A673 (cell line): ENCODE results near the gene SLC17A8. TPM values are rescaled to one million over a fixed set of nuclear protein-coding genes. Genes with fewer than 3 reads are reported as not detected.

Experiments
- BruUV-seq: library from RNA; stranded (reverse); fragments of 400-500 nt; replicated peaks from 2 replicates; lab custom pipeline; 2021; lab: Mats Ljungman, UMichigan
- CTCF ChIA-PET: fragments of 300-600 bp; sonication (Branson Sonifier 250); formaldehyde crosslinking; loops from one replicate; lab custom pipeline; 2022; ENCODE audit warnings: antibody characterized with exemption; lab: Charles Lee
- POLR2A ChIA-PET: fragments of 300-600 bp; sonication (Branson Sonifier 250); formaldehyde crosslinking; loops from one replicate; lab custom pipeline; 2022; ENCODE audit warnings: antibody characterized with exemption; ENCODE audit not compliant: low non-redundant PET; lab: Charles Lee
- DNase-seq: peaks from one replicate; pipeline ENCODE4 v3.0.0-alpha.2; 2015; ENCODE audit warnings: low spot score
- H3K27ac ChIP-seq: fragments of 200-600 bp; sonication (generic); 2 replicates; pipeline ENCODE4 v1.5.1; 2016; ENCODE audit warnings: mixed run types, low read depth, mild to moderate bottlenecking, mixed read lengths, antibody characterized with exemption, low read length; ENCODE audit not compliant: poor library complexity, severe bottlenecking
- H3K27me3 ChIP-seq: fragments of 200-600 bp; sonication (generic); replicated peaks from 2 replicates; pipeline ENCODE4 v1.6.1; 2017; ENCODE audit warnings: mixed run types, low read depth, mild to moderate bottlenecking, mixed read lengths, antibody characterized with exemption, low read length; ENCODE audit not compliant: insufficient read depth, poor library complexity
- H3K36me3 ChIP-seq: fragments of 200-600 bp; sonication (generic); 2 replicates; pipeline ENCODE4 v1.6.1; 2016; ENCODE audit warnings: mixed run types, mild to moderate bottlenecking, mixed read lengths, antibody characterized with exemption, low read length; ENCODE audit not compliant: insufficient read depth, poor library complexity, severe bottlenecking
- H3K4me1 ChIP-seq: fragments of 200-600 bp; sonication (generic); 2 replicates; pipeline ENCODE4 v1.6.1; 2017; ENCODE audit warnings: mixed run types, mild to moderate bottlenecking, mixed read lengths, antibody characterized with exemption, low read length; ENCODE audit not compliant: insufficient read depth, poor library complexity, severe bottlenecking
- H3K4me3 ChIP-seq: fragments of 200-600 bp; sonication (generic); 2 replicates; pipeline ENCODE4 v1.5.1; 2016; ENCODE audit warnings: low read depth, mixed run types, mild to moderate bottlenecking, mixed read lengths, low read length; ENCODE audit not compliant: poor library complexity, severe bottlenecking
- H3K9me3 ChIP-seq: fragments of 200-600 bp; sonication (generic); 2 replicates; pipeline ENCODE4 v1.6.1; 2016; ENCODE audit warnings: mixed run types, low read depth, mild to moderate bottlenecking, mixed read lengths, antibody characterized with exemption, low read length; ENCODE audit not compliant: poor library complexity, severe bottlenecking
- EZH2 ChIP-seq: fragments of 200-600 bp; sonication (generic); IDR thresholded peaks from 2 replicates; pipeline ENCODE4 v1.6.1; 2017; ENCODE audit warnings: borderline replicate concordance, low read depth, mild to moderate bottlenecking, mixed read lengths, antibody characterized with exemption, low read length; ENCODE audit not compliant: poor library complexity, severe bottlenecking
- intact Hi-C: fragments of 100-400 bp; cut with micrococcal nuclease; formaldehyde crosslinking; loops from one replicate; pipeline ENCODE4 v1.10.0; 2022; ENCODE audit not compliant: unreplicated experiment
- total RNA-seq: library from RNA; stranded (reverse); gene quantifications from 2 replicates; pipeline ENCODE4 v1.2.3, GENCODE V29; 2021
- TF ChIP-seq, protein P1 (sequence below): fragments of 300-800, 200-600 bp; sonication (generic); conservative IDR thresholded peaks from 2 replicates; pipeline ENCODE4 v1.5.1; 2017; ENCODE audit warnings: low read depth, mild to moderate bottlenecking, antibody characterized with exemption, low read length, moderate library complexity, mixed read lengths

The SLC17A8 gene
- total RNA-seq, 1 experiment from 2014 or later, result not detected

- H3K36me3 ChIP-seq, result no peaks in the 10 kb centered on the region
- no peak overlapping the region for H3K4me3 ChIP-seq
- DNase-seq, result no peak
- TF ChIP-seq, protein P1, sequence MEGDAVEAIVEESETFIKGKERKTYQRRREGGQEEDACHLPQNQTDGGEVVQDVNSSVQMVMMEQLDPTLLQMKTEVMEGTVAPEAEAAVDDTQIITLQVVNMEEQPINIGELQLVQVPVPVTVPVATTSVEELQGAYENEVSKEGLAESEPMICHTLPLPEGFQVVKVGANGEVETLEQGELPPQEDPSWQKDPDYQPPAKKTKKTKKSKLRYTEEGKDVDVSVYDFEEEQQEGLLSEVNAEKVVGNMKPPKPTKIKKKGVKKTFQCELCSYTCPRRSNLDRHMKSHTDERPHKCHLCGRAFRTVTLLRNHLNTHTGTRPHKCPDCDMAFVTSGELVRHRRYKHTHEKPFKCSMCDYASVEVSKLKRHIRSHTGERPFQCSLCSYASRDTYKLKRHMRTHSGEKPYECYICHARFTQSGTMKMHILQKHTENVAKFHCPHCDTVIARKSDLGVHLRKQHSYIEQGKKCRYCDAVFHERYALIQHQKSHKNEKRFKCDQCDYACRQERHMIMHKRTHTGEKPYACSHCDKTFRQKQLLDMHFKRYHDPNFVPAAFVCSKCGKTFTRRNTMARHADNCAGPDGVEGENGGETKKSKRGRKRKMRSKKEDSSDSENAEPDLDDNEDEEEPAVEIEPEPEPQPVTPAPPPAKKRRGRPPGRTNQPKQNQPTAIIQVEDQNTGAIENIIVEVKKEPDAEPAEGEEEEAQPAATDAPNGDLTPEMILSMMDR, result no peak
- TF ChIP-seq EZH2, result no peak
- H3K9me3 ChIP-seq, result no peaks in the 10 kb centered on the region
- H3K27me3 ChIP-seq, result no peaks in the 10 kb centered on the region
- BruUV-seq, result no TSS peak
- ChIA-PET CTCF (no interaction called here), POLR2A (no interaction called here)
- no peak overlapping the region for H3K27ac ChIP-seq
- H3K4me1 ChIP-seq, result no peaks in the 10 kb centered on the region
- intact Hi-C loops, result no loop called here
These were observed 82.9 kb downstream of the SLC17A8 start for GRCh38 chr12:100439797-100440196.

- Histone ChIP-seq H3K4me1 (no peaks in the 10 kb centered on the region), H3K36me3 (no peaks in the 10 kb centered on the region), H3K27ac (no peak overlapping the region), H3K4me3 (no peak overlapping the region), H3K9me3 (no peaks in the 10 kb centered on the region), H3K27me3 (no peaks in the 10 kb centered on the region)
- no peak for TF ChIP-seq EZH2
- TF ChIP-seq, protein P1, result no peak
- ChIA-PET POLR2A (no interaction called here), CTCF (no interaction called here)
- DNase-seq, result no peak
- BruUV-seq, result no TSS peak
- intact Hi-C loops, result no loop called here
These were observed 85.5 kb downstream of the SLC17A8 start for GRCh38 chr12:100442403-100442802.

DNA sequence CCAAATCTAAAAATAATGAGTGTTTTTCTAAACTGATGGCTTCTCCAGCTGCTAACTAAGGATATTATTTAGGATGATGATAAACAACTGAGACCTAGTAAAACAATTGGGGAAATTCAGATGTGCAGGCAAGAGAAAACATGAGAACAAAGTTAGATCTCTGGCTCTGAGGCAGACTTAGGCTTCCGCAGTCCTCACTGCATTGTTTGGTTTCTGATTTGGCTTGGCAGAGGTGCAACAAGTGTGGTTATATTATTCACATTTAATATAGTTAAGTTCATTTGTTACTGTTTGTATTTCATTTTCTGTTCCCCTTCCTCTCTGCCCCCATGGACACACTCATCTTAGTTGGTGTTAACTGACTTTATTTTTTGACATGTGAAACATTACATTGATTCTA, 86.6 kb downstream of the SLC17A8 start:
- Histone ChIP-seq H3K27me3 (no peaks in the 10 kb centered on the region), H3K36me3 (no peaks in the 10 kb centered on the region), H3K4me3 (no peak overlapping the region), H3K9me3 (no peaks in the 10 kb centered on the region), H3K4me1 (no peaks in the 10 kb centered on the region), H3K27ac (no peak overlapping the region)
- TF ChIP-seq, protein P1, result no peak
- TF ChIP-seq EZH2, result no peak
- no peak for DNase-seq
- POLR2A ChIA-PET, result no interaction called here
- BruUV-seq, result no TSS peak
- intact Hi-C loops, result no loop called here
- CTCF ChIA-PET, result no interaction called here
